NCI-H748 treated with DMSO at 0.1 percent for 48 hours (cell line): ENCODE data around the gene UMODL1.
"Not testable (repeated sequence)": the region's sequence is repeated elsewhere in the genome, so short reads cannot be mapped to it uniquely, and the experiment has no call there.

Experiments used
- DNase-seq: peaks from one replicate; lab custom pipeline; 2025; lab: John Stamatoyannopoulos, UW

Gene UMODL1

DNA sequence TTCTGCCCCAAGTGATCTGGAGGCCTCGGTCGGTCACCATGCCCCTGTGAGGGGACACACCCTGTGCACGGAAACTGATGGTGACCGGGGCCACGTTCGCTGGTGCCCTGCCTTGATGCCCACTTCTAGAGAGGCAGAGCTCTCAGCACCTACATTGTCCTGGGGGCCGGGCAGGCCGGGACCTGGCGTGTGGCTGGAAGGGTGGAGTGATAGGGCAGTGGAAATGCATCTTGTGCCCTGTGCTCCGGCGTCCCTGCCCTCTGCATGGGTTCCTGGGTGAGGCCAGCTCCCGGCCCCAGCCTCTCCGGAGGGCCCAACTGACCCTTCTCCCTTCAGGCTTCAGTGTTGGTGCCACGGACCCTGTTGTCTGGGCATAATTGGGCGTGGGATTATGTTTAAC lies 11.0 kb upstream of the UMODL1 start:
- DNase-seq = no peak

DNA sequence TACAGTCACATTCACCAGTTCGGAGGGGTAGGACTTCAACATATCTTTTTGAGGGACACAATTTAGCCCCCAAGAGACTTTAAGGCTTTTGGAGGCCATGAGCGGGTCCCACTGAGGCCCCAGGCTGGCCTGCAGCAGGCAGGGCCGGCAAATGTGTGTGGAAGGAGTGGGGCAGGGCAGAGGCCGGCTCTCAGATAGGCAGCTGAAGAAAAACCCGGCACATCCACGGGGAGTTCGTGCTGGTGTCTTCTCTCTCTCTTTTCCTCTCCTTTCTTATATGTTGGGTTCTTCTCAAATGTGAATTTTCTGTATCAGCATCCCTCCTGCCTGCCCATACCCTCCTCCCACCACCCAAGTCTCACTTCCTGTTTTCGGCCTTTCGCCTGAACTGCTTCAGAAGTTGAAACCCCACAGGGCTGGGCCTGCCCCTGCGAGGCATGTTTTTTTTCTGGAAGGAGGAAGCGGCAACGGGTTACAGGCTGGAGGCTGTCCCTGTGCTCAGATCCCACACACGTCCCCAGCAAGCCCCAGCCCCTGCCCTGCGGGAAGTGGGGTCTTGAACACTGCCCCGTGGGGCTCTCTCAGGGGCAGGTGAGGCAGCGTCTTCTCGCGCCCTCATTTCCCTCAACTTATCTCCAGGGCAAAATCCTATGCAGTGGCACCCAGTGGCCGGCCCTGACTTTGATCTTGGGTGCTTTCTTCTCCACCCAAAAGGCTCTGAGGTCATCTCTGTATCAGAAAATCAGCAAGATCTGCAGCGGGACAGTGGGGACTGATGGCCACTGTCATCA lies 9.7 kb upstream of the UMODL1 start:
- no peak for DNase-seq

DNA sequence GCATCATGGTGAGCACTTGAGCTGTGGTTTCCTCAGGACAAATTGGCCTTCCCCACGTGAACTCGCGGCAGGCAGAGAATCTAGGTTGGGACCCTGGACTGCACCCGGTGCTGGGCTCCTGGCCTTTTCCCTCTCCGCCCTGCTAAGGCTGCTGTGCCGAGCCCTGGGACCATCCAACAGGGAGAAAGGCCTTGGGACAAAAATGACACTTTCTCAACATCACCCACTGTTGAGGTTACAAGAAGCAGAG lies 9.2 kb upstream of the UMODL1 start:
- DNase-seq = no peak

DNA sequence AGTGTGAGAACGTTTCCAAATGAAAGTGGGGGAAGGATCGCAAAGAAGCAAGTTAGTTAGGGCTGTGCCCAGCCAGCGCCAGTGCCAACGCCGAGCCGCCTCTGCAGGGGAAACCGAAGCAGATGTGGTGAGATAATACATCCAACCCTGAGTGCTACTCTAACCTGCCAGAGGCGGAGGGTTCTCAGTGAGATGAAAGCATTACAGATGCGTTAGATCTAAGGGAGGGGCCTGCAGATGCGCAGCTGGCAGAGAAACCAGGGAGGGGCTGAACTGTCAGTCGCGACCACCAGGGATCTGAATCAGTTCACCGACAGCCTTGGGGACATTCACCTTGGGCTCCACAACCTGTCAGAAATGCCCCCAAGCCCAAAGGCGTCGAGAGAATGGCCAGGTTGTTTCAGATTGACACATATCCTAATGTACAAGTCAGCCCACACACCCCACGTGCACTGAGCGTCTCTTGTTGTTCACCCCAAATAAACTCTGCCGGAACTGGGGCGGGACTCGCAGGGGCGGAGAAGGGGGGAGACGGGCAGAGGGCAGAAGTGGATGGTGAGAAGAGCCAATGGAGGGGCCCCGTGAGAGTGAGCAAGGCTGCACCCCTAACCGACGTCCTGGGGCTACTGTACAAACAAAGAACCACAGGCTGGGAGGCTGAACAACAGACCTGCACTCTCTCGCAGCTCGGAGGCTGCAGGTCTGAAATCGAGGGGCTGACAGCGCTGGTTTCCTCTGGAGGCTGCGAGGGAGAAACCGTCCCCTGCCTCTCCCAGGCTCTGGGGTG lies 8.7 kb upstream of the UMODL1 start:
- DNase-seq = no peak

DNA sequence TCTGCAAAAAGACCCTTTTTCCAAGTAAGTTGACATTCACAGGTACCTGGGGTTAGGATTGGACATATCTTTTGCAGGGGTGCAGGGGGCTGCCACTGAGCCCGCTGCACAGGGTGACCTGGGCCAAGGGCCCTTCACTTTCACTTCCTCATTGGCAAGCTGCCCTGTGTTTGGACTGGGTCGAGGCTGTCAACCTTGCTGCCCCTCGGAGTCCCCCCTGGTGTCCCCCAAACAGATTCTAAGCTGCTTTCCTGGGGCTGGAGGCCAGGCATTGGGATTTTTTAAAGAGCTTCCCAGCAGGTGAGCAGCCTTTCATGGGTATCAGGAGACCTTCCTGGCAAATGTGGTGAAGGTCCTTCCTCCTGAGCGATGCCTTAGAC lies 7.9 kb upstream of the UMODL1 start:
- DNase-seq = no peak

DNA sequence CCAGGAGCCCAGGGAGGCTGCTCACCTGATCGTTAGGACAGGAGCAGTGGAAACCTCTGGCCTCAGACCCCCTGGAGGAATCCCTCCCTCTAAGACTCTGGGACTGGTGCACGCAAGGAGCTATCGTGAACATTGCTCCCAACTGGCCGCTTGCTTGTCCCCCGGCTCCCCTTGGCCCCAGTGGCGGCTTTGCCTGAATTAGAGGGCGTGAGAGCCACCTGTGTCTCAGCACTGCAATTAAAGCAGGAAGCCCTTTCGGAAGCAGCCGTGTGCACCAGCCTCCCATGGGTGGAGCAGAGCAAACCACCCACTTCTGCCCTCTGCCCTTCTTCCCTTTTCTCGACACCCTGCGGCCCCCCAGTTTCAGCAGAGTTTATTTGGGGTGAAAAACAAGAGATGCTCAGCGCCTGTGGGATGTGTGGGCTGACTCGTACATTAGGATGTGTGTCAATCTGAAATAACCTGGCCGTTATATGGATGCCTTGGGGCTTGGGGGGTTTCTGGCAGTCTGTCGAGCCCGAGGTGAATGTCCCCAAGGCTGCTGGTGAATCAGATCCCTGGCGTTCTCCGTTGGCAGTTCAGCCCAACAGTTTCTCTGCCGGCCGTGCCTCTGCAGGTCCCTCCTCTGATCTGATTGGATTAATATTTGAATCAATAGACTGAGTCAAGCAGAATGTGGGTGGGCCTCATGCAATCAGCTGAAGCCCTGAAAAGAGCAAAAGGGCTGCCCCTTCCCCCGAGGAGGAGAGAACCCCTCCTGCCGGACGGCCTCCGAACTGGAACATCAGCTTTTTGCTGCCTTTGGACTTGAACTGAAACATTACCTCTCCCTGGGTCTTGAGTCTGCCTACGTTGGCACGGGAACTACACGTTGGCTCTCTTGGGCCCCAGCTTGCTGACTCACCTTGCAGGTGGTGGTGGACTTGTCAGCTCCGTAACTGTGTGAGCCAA lies 7.3 kb upstream of the UMODL1 start:
- no peak for DNase-seq

DNA sequence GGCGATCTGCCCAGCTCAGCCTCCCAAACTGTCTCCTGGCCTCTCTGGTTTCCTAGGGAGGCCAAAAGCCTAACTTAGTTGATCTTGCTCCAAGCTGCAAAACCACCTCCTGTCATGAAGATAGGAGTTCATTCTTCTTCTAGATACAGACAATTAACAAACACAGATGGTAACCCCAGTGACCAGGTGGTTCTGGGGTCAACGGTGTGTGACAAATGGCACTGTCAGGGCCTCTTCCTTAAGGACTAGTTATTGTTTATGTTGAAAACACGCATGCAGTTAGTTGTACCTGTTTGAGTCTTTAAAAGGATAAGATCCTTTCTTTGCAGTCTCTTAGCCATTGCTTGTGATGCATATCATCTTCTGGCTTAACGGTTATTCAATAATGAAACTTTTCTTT lies 4.6 kb upstream of the UMODL1 start:
- no peak for DNase-seq

DNA sequence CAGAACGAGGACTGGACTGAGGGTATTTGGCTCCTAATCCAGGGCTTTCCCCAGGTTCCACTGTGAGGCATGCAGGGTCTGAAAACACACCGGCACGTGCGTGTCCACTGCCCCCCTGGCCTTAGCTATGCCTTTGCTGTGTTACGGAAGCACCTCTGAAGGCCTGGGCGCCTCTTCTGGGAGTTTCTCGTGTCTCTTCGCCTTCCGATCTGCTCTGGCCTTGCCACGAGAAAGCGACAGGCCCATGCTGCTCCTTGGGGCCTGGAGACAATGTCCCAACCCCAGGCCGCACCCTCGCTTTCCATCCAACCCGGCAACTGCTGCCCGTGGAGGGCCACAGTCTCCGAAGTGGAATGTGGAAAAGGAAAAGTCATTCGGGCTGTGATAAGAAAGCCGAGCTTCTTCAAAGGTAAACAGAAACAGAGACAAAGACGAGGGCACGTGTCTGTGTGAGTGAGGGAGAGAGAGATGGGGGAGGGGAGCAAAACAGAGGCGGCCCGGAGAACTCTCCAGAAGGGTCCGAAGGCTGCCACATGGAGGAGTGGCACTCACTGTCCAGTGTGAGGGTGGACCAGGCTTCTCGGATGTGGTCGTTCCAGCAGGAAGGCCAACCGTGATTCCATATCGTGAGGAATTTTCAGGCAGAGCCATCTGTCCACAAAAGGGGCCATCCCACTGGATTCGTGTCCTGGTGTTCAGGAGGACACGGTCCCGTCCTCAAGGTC lies 3.4 kb upstream of the UMODL1 start:
- DNase-seq = no peak

DNA sequence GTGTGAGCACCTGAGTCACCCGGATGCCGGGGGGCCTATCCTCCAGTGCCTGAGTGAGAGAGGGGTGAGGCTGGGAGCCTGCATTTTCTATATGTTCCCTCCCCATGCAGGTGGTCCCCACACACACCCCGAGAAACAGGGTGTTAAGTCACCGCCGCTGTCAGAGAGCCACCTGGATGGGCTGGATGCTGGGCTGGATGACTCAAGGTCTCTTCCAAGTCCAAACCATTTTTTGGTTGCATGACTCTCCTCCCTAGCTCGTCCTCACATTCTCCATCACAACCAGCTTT lies 2.9 kb upstream of the UMODL1 start:
- no peak for DNase-seq

DNA sequence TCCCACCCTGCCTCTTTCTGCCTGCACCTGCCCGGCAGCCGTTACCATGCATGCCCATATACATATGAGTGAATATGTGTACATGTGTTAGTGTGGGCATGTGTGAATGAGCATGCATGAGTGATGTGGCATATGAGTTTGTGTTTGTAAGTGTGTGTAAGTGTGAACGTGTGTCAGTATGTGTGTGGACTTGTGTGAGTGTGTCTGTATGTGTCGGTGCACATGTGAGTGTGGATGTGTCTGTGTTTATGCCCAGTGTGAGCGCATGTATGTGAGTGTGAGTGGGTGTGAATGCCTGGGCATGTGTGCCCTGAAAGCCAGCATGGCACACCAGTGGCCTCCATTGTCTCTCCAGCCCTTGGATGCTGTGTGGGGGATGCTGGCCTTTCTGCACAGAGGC lies 2.5 kb upstream of the UMODL1 start:
- DNase-seq = no peak

DNA sequence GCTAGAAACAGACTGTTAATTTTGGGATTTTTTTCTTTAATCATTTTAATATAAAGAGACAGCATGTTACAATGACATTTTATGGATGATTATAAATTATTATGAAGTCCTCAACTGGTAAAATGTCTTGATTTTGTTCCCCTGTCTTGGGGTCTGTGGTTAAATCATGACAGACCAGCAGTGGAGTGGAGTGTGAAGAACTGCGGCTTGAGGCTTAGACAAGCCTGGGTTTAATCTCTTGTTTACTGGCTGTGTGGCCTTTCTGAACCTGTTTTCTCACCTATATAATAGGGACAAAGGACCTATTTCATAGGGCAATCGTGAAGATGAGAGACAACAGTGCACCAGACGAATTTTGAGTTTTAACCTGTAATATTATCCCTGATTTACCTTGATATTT lies 1.8 kb upstream of the UMODL1 start:
- no peak for DNase-seq

DNA sequence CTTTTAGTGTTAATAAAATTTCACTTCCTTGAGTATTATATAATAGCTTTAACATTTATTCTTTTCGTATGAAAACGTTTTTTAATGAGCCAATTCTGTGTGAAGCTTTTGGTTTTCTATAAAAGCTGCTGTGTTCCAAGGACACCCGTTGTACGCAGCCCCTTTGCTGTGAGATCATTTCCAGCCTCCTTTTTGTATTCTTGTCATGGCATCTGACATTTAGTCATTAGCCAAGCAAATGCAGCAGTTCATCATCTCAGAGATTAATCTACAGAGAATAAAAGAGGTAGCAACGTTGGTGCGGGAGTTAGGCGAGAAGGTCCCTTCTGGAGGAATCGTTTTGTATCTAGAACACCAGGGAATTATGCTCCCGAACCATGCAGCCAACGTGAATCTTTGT lies 1.3 kb upstream of the UMODL1 start:
- DNase-seq = no peak

DNA sequence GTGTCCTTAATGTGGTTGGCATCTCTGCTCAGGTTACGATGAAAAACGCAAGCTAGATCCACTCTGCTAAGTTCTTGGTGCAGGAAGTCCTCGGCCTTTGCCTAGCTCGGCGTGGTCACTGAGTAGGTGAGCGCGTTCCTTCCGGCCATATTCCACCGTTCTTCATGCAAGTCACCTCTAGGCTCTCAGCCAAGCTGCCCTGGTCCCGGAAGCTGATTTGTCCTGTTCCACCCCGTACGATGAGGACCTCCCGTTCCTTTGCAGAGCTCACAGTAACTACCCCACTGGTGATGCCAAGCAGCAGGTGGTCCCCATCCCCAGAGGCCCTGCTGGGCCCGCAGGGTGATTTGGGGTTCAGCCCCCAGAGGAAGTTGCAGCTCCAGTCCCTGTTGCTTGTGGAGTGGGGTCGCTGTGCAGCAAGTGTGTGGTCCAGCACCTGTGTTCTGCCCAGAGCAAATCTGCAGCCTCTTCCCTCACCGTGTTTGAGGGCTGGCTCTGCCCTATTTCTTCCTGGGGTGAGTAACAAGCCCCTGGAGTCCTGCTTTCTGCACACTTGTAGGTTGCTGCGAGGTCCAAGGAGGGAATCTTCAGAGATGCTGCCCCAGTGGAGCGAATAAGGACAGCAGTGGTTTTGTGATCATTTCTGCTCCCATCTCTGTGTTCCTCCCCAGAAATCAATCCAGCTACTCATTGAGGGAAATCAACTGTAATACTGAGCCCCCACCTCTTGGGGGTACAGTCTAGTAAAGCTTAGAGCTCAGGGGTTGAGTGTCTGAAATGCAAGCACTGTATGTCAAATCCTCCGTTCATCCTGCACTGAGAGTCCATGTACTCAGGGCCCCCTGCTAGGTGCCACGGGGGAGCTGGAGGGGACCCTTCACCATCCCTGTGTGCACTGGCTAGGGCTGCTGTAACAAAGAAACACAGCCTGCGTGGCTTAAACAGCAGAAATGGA lies 2.3 kb downstream of the UMODL1 start:
- DNase-seq = no peak

DNA sequence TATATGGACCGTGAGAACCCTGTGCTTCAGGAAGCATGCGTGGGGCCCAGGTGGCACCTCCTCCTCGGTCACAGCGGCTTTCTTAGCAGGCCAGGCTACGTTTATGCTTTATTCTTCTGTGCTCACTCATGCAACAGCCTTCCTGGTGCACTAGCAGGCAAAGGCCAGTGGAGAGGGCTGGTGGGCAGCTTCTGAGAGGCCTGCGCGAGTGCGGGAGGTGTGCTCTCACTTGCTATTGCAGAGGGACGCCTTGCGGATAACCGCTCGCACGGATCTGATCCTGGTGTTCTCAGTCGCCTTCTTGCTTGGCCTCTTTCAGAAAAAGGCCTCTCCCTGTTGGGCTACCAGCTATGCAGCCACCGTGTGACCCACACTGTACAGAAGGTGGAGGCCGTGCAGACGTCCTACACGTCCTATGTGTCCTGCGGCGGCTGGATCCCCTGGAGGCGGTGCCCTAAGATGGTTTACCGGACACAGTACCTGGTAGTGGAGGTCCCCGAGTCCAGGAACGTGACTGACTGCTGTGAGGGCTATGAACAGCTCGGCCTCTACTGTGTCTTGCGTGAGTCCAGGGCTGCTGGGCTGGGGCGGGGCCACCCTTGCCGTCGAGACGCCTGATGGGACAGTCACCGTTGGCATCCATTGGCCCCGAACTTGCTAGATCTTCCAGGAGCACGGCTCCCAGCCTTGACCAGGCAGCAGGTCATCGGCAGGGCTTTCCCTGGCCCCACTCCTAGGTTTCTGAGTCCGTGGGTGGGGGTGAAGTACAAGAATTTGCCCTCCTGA lies 4.8 kb downstream of the UMODL1 start:
- DNase-seq = no peak

DNA sequence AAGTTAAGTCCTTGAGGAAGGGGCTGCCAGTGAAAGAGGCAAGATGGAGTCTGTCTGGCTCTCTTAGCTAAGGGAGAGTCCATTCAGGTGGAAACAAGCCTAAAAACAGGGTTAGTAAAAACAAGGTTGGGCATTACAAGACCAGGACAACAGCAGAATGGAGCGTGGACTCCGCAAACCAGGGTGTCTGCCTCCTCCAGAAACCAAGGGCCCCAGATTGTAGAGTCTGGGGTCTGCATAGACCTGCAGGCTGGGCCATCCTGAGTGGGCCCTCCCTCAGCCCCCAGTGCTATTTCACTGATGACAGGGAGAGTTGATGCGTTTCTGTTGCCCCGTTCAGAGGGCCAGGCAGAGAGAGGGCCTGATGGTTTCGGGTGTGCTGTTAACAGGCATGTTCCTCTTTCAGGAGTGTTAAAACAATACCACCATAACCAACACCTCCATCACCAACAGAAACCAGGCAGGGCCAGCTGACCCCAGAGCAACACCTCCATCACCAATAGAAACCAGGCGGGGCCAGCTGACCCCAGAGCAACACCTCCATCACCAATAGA lies 6.6 kb downstream of the UMODL1 start:
- DNase-seq = not testable (repeated sequence)

DNA sequence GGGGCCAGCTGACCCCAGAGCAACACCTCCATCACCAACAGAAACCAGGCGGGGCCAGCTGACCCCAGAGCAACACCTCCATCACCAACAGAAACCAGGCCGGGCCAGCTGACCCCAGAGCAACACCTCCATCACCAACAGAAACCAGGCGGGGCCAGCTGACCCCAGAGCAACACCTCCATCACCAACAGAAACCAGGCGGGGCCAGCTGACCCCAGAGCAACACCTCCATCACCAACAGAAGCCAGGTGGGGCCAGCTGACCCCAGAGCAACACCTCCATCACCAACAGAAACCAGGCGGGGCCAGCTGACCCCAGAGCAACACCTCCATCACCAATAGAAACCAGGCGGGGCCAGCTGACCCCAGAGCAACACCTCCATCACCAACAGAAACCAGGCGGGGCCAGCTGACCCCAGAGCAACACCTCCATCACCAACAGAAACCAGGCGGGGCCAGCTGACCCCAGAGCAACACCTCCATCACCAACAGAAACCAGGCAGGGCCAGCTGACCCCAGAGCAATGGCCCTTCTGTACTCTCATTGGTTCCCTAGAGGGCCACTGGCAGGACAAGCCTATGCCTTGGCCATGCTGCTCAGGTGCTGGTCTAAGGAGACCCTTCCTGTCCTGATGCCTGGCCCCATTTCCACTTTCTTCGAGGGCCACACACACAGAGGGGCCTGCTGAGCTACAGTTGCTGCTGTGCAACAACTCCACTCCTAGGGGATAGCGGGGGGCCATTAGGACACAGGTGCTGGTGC lies 7.3 kb downstream of the UMODL1 start:
- not testable (repeated sequence) for DNase-seq

DNA sequence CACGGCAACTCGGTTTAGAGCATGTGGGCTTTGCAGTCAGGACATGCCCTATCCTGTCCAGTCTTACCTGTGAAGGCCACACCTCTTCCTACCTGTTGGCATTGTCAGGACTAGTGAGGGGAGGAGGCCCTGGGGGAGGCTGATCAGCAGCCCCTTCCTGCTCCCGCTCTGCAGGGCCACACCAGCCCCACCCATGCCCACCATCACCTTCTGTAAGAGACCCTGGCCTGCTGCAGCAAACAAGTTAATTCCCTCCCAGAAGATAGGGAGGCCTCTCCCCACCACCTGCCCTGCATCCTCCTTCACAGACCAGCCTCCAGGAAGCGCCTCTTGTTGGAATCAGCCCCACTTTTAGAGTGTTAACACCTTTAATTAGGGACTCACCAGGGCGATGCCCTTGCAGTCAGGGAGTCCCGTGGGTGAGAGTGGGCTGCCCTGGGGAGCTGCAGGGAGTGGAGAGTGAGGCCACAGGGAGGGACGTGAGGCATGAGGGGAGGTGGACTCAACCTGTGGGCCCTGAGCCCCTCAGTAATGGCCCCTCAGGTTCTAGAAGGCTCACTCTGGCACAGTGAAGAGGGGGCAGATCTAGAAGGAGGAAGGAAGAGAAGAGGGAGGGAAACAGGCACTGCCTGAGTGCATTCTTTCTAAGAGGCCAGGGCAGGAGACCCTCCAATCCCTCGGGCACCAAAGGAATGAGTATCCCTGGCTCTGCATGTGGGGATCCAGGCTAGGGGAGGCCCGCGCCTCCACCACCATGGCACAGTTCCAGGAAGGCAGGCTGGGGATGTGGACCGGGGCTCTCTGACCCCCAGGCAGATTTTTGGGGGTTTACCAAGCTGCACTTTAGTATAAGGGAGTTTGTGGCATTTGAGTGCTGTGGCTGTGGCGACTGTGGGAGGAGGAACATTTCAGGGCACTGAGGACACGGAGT lies 8.2 kb downstream of the UMODL1 start:
- no peak for DNase-seq
